ENCODE measurements around the gene SIGLEC5.

- TF ChIP-seq, protein P1, sequence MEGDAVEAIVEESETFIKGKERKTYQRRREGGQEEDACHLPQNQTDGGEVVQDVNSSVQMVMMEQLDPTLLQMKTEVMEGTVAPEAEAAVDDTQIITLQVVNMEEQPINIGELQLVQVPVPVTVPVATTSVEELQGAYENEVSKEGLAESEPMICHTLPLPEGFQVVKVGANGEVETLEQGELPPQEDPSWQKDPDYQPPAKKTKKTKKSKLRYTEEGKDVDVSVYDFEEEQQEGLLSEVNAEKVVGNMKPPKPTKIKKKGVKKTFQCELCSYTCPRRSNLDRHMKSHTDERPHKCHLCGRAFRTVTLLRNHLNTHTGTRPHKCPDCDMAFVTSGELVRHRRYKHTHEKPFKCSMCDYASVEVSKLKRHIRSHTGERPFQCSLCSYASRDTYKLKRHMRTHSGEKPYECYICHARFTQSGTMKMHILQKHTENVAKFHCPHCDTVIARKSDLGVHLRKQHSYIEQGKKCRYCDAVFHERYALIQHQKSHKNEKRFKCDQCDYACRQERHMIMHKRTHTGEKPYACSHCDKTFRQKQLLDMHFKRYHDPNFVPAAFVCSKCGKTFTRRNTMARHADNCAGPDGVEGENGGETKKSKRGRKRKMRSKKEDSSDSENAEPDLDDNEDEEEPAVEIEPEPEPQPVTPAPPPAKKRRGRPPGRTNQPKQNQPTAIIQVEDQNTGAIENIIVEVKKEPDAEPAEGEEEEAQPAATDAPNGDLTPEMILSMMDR (conservative IDR thresholded peaks at IDR 0.05; ENCODE audit: low read depth, low read length), result no peak
- no peak for TF ChIP-seq EZH2 (IDR thresholded peaks at IDR 0.05; ENCODE audit: borderline replicate concordance, low read depth, low read length, poor library complexity, severe bottlenecking)
Measured at GRCh38 chr19:51639916-51640315, 9.7 kb upstream of the SIGLEC5 start.

Measured in A673 (cell line).